Parathyroid adenoma (tissue), 2 donors: ENCODE data around the gene ANOS1.

Experiments used
- H2AFZ ChIP-seq: fragments of 300-600 bp; sonication (generic); one replicate; pipeline ENCODE4 v1.7.0; 2017; ENCODE audit warnings: antibody characterized with exemption, mild to moderate bottlenecking
- H3K27ac ChIP-seq: fragments of 300-600 bp; sonication (generic); one replicate; pipeline ENCODE4 v1.7.0; 2017
- H3K27me3 ChIP-seq: fragments of 300-600 bp; sonication (generic); one replicate; pipeline ENCODE4 v1.7.0; 2017; ENCODE audit warnings: low read length; ENCODE audit not compliant: control insufficient read depth, insufficient read depth
- H3K36me3 ChIP-seq: fragments of 300-600 bp; sonication (generic); one replicate; pipeline ENCODE4 v1.7.0; 2017; ENCODE audit warnings: low read length; ENCODE audit not compliant: control insufficient read depth, insufficient read depth
- H3K4me1 ChIP-seq: fragments of 300-600 bp; sonication (generic); one replicate; pipeline ENCODE4 v1.7.0; 2017; ENCODE audit warnings: control low read depth
- H3K4me2 ChIP-seq: fragments of 300-600 bp; sonication (generic); one replicate; pipeline ENCODE4 v1.7.0; 2017; ENCODE audit warnings: low read length
- H3K4me3 ChIP-seq: fragments of 300-600 bp; sonication (generic); one replicate; pipeline ENCODE4 v1.7.0; 2017; ENCODE audit warnings: low read depth, low read length
- H3K79me2 ChIP-seq: fragments of 300-600 bp; sonication (generic); one replicate; pipeline ENCODE4 v1.7.0; 2017; ENCODE audit warnings: control low read depth
- H3K9ac ChIP-seq: fragments of 300-600 bp; sonication (generic); one replicate; pipeline ENCODE4 v1.7.0; 2017; ENCODE audit warnings: mild to moderate bottlenecking
- H3K9me3 ChIP-seq: fragments of 300-600 bp; sonication (generic); one replicate; pipeline ENCODE4 v1.7.0; 2017; ENCODE audit warnings: low read length; ENCODE audit not compliant: control insufficient read depth
- TF ChIP-seq, protein P1 (sequence below): fragments of 300-600 bp; sonication (generic); IDR thresholded peaks from one replicate; pipeline ENCODE4 v1.7.0; 2017; ENCODE audit warnings: antibody characterized with exemption, mild to moderate bottlenecking
- donor health status: primary hyperparathyroidism.

The ANOS1 gene

GRCh38 chrX:8607326-8607725, 124.6 kb downstream of the ANOS1 start:
- Histone ChIP-seq H3K4me2 (no peak overlapping the region), H3K9me3 (no peaks in the 10 kb centered on the region), H3K4me1 (no peaks in the 10 kb centered on the region), H3K79me2 (no peaks in the 10 kb centered on the region), H3K27me3 (no peaks in the 10 kb centered on the region), H3K4me3 (no peak overlapping the region), H3K36me3 (no peaks in the 10 kb centered on the region), H3K9ac (no peak overlapping the region), H3K27ac (no peak overlapping the region), H2AFZ (no peak overlapping the region)
- TF ChIP-seq, protein P1, sequence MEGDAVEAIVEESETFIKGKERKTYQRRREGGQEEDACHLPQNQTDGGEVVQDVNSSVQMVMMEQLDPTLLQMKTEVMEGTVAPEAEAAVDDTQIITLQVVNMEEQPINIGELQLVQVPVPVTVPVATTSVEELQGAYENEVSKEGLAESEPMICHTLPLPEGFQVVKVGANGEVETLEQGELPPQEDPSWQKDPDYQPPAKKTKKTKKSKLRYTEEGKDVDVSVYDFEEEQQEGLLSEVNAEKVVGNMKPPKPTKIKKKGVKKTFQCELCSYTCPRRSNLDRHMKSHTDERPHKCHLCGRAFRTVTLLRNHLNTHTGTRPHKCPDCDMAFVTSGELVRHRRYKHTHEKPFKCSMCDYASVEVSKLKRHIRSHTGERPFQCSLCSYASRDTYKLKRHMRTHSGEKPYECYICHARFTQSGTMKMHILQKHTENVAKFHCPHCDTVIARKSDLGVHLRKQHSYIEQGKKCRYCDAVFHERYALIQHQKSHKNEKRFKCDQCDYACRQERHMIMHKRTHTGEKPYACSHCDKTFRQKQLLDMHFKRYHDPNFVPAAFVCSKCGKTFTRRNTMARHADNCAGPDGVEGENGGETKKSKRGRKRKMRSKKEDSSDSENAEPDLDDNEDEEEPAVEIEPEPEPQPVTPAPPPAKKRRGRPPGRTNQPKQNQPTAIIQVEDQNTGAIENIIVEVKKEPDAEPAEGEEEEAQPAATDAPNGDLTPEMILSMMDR = no peak

- TF ChIP-seq, protein P1 = no peak
- no peak overlapping the region for H3K27ac ChIP-seq
- H3K9me3 ChIP-seq = no peaks in the 10 kb centered on the region
- H3K4me1 ChIP-seq = no peaks in the 10 kb centered on the region
- H2AFZ ChIP-seq = no peak overlapping the region
- no peaks in the 10 kb centered on the region for H3K27me3 ChIP-seq
- H3K4me2 ChIP-seq = no peak overlapping the region
- no peak overlapping the region for H3K9ac ChIP-seq
- no peaks in the 10 kb centered on the region for H3K79me2 ChIP-seq
- H3K36me3 ChIP-seq = no peaks in the 10 kb centered on the region
- H3K4me3 ChIP-seq = no peak overlapping the region
These were observed 127.8 kb downstream of the ANOS1 start for GRCh38 chrX:8604131-8604530.

GRCh38 chrX:8591501-8591900, 140.4 kb downstream of the ANOS1 start:
- TF ChIP-seq, protein P1 = no peak
- Histone ChIP-seq H3K79me2 (no peaks in the 10 kb centered on the region), H3K4me2 (no peak overlapping the region), H3K9ac (no peak overlapping the region), H3K27me3 (no peaks in the 10 kb centered on the region), H3K4me1 (no peaks in the 10 kb centered on the region), H2AFZ (no peak overlapping the region), H3K9me3 (no peaks in the 10 kb centered on the region), H3K4me3 (no peak overlapping the region), H3K36me3 (no peaks in the 10 kb centered on the region), H3K27ac (no peak overlapping the region)

DNA sequence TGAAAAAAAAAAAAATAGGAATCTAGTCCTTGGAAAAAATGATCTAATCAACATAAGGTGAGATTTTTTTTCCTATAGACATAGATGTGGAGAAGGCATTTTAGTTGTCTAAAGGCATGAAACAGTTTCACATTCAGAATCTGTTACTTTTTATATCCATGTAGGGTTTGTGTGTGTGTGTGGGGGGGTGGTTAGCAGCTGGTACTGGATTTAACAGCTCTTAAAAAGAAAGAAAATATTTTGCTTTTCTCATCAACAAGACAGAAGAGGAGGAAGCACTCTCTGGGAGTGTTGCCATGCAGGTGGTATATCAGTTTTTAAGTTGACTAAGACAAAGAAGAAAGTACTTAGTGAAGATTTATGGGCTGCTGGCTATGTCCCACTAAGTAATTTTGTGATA, 145.0 kb downstream of the ANOS1 start:
- no peak overlapping the region for H3K27ac ChIP-seq
- TF ChIP-seq, protein P1 = no peak
- no peaks in the 10 kb centered on the region for H3K9me3 ChIP-seq
- no peak overlapping the region for H2AFZ ChIP-seq
- H3K4me3 ChIP-seq = no peak overlapping the region
- no peak overlapping the region for H3K4me2 ChIP-seq
- no peak overlapping the region for H3K9ac ChIP-seq
- no peaks in the 10 kb centered on the region for H3K79me2 ChIP-seq
- no peaks in the 10 kb centered on the region for H3K36me3 ChIP-seq
- H3K27me3 ChIP-seq = no peaks in the 10 kb centered on the region
- no peaks in the 10 kb centered on the region for H3K4me1 ChIP-seq

GRCh38 chrX:8579602-8580001, 152.3 kb downstream of the ANOS1 start:
- Histone ChIP-seq H2AFZ (no peak overlapping the region), H3K36me3 (no peaks in the 10 kb centered on the region), H3K9ac (no peak overlapping the region), H3K27ac (no peak overlapping the region), H3K27me3 (no peaks in the 10 kb centered on the region), H3K9me3 (no peaks in the 10 kb centered on the region), H3K4me3 (no peak overlapping the region), H3K4me2 (no peak overlapping the region), H3K4me1 (no peaks in the 10 kb centered on the region), H3K79me2 (no peaks in the 10 kb centered on the region)
- TF ChIP-seq, protein P1 = no peak
